ENCODE data around the gene DLGAP1.

GRCh38 chr18:4233468-4233867 is 221.6 kb downstream of the DLGAP1 start:
- TF ChIP-seq EZH2phosphoT487 (IDR thresholded peaks at IDR 0.05; ENCODE audit: insufficient read depth, low read depth), result no peak
- TF ChIP-seq EZH2 (IDR thresholded peaks at IDR 0.05; ENCODE audit: insufficient read depth, poor library complexity, severe bottlenecking), result no peak
